ENCODE data around the gene PCK2. TPM values are rescaled to one million over a fixed set of nuclear protein-coding genes. Genes with fewer than 3 reads are reported as not detected.

PCK2 gene
- total RNA-seq, 1 experiment from 2014 or later, result 16.8 TPM

DNA sequence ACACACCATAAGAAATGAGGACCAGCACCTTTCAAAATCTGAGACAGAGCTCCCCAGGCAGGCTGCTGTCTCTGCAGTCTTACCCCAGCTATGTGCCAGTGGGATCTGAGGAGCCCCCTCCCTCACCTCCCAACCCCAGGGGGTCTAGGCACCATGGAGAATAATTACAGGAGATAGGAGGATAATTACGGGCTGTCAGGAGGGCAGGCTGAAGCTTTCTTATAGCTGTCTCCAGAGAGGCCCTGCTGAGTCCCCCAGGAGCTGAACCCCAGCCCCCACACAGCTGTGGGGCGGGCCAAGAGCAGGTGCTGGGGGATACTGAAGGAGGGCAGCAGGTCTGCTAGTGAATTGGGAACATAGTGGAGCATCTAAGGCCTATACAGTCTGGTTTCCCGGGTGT is 16.0 kb upstream of the PCK2 start:
- CTCF ChIA-PET, result no interaction called here

GRCh38 chr14:24079491-24080141 is 14.5 kb upstream of the PCK2 start:
- TF ChIP-seq, protein P1, sequence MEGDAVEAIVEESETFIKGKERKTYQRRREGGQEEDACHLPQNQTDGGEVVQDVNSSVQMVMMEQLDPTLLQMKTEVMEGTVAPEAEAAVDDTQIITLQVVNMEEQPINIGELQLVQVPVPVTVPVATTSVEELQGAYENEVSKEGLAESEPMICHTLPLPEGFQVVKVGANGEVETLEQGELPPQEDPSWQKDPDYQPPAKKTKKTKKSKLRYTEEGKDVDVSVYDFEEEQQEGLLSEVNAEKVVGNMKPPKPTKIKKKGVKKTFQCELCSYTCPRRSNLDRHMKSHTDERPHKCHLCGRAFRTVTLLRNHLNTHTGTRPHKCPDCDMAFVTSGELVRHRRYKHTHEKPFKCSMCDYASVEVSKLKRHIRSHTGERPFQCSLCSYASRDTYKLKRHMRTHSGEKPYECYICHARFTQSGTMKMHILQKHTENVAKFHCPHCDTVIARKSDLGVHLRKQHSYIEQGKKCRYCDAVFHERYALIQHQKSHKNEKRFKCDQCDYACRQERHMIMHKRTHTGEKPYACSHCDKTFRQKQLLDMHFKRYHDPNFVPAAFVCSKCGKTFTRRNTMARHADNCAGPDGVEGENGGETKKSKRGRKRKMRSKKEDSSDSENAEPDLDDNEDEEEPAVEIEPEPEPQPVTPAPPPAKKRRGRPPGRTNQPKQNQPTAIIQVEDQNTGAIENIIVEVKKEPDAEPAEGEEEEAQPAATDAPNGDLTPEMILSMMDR (conservative IDR thresholded peaks at IDR 0.05; ENCODE audit: low read depth, low read length), result no peak
- TF ChIP-seq EZH2 (IDR thresholded peaks at IDR 0.05; ENCODE audit: borderline replicate concordance, low read depth, low read length, poor library complexity, severe bottlenecking), result no peak
- ChIA-PET CTCF (interaction anchor here (0.6 to 1.3 kb wide), 3 partner anchors 11 to 21 kb away, joined by 3 to 4 read pairs (median 3); no protein-coding TSS in a partner anchor), POLR2A (ENCODE audit: low non-redundant PET) (interaction anchor here (0.6 kb wide), 1 partner anchor 91 kb away, joined by 4 read pairs; no protein-coding TSS in a partner anchor)
- H3K4me3 ChIP-seq (ENCODE audit: low read depth, low read length, poor library complexity, severe bottlenecking), result no peak overlapping the region
- H3K27ac ChIP-seq (ENCODE audit: low read depth, low read length, poor library complexity, severe bottlenecking), result no peak overlapping the region
- H3K4me1 ChIP-seq (ENCODE audit: insufficient read depth, low read length, poor library complexity, severe bottlenecking), result peaks cover 6% of the 10 kb centered on the region
- H3K9me3 ChIP-seq (ENCODE audit: low read depth, low read length, poor library complexity, severe bottlenecking), result no peaks in the 10 kb centered on the region
- no TSS peak for BruUV-seq (replicated peaks)
- intact Hi-C loops (cut with micrococcal nuclease; ENCODE audit: unreplicated experiment), result no loop called here
- no peaks in the 10 kb centered on the region for H3K36me3 ChIP-seq (ENCODE audit: insufficient read depth, low read length, poor library complexity, severe bottlenecking)
- peaks cover 13% of the 10 kb centered on the region for H3K27me3 ChIP-seq (replicated peaks; ENCODE audit: insufficient read depth, low read depth, low read length, poor library complexity)
- DNase-seq (ENCODE audit: low spot score), result no peak

More for the DNA sequence above, 16.0 kb upstream of the PCK2 start:
- Histone ChIP-seq H3K9me3 (ENCODE audit: low read depth, low read length, poor library complexity, severe bottlenecking) (no peaks in the 10 kb centered on the region), H3K4me1 (ENCODE audit: insufficient read depth, low read length, poor library complexity, severe bottlenecking) (peaks cover 6% of the 10 kb centered on the region), H3K36me3 (ENCODE audit: insufficient read depth, low read length, poor library complexity, severe bottlenecking) (no peaks in the 10 kb centered on the region), H3K27me3 (replicated peaks; ENCODE audit: insufficient read depth, low read depth, low read length, poor library complexity) (peaks cover 13% of the 10 kb centered on the region), H3K27ac (ENCODE audit: low read depth, low read length, poor library complexity, severe bottlenecking) (no peak overlapping the region), H3K4me3 (ENCODE audit: low read depth, low read length, poor library complexity, severe bottlenecking) (no peak overlapping the region)
- BruUV-seq (replicated peaks), result no TSS peak
- TF ChIP-seq, protein P1 (conservative IDR thresholded peaks at IDR 0.05; ENCODE audit: low read depth, low read length), result no peak
- no peak for TF ChIP-seq EZH2 (IDR thresholded peaks at IDR 0.05; ENCODE audit: borderline replicate concordance, low read depth, low read length, poor library complexity, severe bottlenecking)
- DNase-seq (ENCODE audit: low spot score), result no peak
- POLR2A ChIA-PET (ENCODE audit: low non-redundant PET), result interaction anchor here (0.5 kb wide), 1 partner anchor 24 kb away, joined by 3 read pairs; no protein-coding TSS in a partner anchor
- intact Hi-C loops (cut with micrococcal nuclease; ENCODE audit: unreplicated experiment), result no loop called here

GRCh38 chr14:24080142-24080530 is 14.0 kb upstream of the PCK2 start:
- BruUV-seq (replicated peaks), result no TSS peak
- H3K27ac ChIP-seq (ENCODE audit: low read depth, low read length, poor library complexity, severe bottlenecking), result no peak overlapping the region
- no peak overlapping the region for H3K4me3 ChIP-seq (ENCODE audit: low read depth, low read length, poor library complexity, severe bottlenecking)
- no peaks in the 10 kb centered on the region for H3K36me3 ChIP-seq (ENCODE audit: insufficient read depth, low read length, poor library complexity, severe bottlenecking)
- H3K9me3 ChIP-seq (ENCODE audit: low read depth, low read length, poor library complexity, severe bottlenecking), result no peaks in the 10 kb centered on the region
- intact Hi-C loops (cut with micrococcal nuclease; ENCODE audit: unreplicated experiment), result no loop called here
- TF ChIP-seq EZH2 (IDR thresholded peaks at IDR 0.05; ENCODE audit: borderline replicate concordance, low read depth, low read length, poor library complexity, severe bottlenecking), result no peak
- TF ChIP-seq, protein P1 (conservative IDR thresholded peaks at IDR 0.05; ENCODE audit: low read depth, low read length), result no peak
- CTCF ChIA-PET, result interaction anchor here (0.6 to 1.3 kb wide), 3 partner anchors 10 to 22 kb away, joined by 3 to 4 read pairs (median 3); no protein-coding TSS in a partner anchor
- no peak for DNase-seq (ENCODE audit: low spot score)
- H3K27me3 ChIP-seq (replicated peaks; ENCODE audit: insufficient read depth, low read depth, low read length, poor library complexity), result peaks cover 13% of the 10 kb centered on the region
- peaks cover 6% of the 10 kb centered on the region for H3K4me1 ChIP-seq (ENCODE audit: insufficient read depth, low read length, poor library complexity, severe bottlenecking)
- POLR2A ChIA-PET (ENCODE audit: low non-redundant PET), result interaction anchor here (0.6 kb wide), 1 partner anchor 90 kb away, joined by 4 read pairs; no protein-coding TSS in a partner anchor

Measured in A673 (cell line).